ENCODE data around the gene CHTF18.

The CHTF18 gene

DNA sequence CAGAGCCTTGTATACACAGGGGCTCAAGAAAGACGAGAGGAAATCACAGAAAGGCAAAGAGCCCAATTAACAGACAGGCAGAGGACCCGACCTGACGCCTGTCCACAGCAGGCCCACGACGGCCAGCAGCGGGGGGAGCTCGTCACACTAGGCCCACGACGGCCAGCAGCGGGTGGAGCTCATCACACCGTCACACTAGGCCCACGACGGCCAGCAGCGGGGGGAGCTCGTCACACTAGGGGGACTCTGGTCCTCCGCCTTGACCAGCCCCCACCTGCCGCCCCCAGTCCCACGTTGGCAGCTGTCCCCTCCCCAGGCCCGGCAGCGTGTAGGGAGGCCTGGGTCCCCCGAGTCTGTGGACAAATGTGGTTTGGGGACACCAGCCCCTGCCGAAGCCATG lies 35.8 kb downstream of the CHTF18 start:
- DNase-seq (ENCODE audit: insufficient read length, low spot score) (no peak), FAIRE-seq (no peak)
- TF ChIP-seq, protein P1, sequence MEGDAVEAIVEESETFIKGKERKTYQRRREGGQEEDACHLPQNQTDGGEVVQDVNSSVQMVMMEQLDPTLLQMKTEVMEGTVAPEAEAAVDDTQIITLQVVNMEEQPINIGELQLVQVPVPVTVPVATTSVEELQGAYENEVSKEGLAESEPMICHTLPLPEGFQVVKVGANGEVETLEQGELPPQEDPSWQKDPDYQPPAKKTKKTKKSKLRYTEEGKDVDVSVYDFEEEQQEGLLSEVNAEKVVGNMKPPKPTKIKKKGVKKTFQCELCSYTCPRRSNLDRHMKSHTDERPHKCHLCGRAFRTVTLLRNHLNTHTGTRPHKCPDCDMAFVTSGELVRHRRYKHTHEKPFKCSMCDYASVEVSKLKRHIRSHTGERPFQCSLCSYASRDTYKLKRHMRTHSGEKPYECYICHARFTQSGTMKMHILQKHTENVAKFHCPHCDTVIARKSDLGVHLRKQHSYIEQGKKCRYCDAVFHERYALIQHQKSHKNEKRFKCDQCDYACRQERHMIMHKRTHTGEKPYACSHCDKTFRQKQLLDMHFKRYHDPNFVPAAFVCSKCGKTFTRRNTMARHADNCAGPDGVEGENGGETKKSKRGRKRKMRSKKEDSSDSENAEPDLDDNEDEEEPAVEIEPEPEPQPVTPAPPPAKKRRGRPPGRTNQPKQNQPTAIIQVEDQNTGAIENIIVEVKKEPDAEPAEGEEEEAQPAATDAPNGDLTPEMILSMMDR (IDR thresholded peaks at IDR 0.05; ENCODE audit: insufficient read depth, missing control alignments) = no peak

DNA sequence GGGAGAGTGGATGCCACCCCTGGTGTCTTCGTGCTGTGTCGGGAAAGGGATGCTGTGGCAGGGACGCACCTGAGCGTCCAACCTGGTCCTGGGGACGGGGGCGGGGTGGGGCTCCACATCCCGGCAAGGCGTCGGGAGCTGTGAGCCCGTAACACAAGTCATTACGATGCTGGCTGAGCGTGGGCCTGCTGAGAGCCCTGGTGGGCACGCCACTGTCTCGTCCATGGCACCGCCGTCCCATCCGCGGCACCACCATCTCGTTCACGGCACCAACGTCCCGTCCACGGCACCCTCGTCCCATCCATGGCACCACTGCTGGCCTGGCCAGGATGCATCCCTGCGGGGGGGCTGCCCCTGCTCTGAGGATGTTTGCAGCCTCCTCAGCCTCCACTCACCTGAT lies 36.2 kb downstream of the CHTF18 start:
- DNase-seq (ENCODE audit: insufficient read length, low spot score) (no peak), FAIRE-seq (no peak)
- TF ChIP-seq, protein P1 (IDR thresholded peaks at IDR 0.05; ENCODE audit: insufficient read depth, missing control alignments) = no peak

DNA sequence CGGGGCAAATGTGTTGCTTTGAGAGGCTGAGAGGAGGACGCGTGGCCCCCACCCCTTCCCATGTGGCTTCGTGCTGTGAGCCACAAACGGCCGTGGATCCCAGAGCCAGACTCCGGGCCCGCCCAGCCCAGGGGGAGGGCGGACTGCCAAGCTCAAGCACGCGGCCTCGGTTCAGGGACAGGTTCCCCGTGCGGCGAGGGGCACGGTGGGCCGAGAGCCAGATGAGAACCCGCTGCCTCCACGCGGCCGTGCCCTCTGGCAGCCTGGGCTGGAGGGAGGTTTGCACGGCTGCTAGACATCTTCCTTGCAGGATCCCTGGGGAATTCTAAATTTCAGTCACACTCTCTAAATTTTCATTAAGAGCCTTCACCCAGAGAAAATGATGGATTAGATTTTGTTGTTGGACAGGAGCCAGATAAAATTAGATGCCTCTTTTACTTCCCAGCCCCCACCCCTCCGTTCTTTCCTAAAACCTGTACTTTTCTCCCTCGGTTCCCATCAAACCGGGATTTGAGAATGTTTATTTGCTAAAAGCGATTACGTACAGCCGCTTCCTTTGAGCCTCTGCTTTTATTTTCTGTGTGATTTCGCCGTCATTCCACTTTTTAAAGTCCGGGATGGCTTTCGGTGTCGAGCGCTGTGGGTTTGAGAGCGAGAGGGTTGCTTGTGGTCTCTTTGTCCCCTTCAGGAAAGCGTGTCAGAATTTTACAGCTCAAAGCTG lies 37.1 kb downstream of the CHTF18 start:
- no peak for FAIRE-seq
- TF ChIP-seq, protein P1 (IDR thresholded peaks at IDR 0.05; ENCODE audit: insufficient read depth, missing control alignments) = no peak
- DNase-seq (ENCODE audit: insufficient read length, low spot score) = no peak

DNA sequence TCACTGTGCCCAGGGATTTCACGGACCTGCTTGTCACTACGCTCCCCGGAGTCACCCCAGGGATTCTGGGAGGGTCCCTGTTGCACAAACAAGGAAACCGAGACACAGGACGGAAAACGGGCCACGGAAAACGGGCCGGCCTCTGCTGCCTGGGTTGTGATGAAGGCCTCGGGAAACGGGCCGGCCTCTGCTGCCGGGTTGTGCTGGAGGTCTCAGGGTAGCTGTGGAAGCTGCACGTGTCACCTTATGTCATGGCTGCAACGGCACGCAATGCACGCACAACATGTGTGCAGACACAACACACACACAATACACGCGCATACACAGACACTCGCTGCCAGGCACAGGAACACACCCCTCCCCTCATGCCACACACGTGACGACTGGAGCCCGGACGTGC lies 39.1 kb downstream of the CHTF18 start:
- TF ChIP-seq, protein P1 (IDR thresholded peaks at IDR 0.05; ENCODE audit: insufficient read depth, missing control alignments) = no peak
- FAIRE-seq = no peak
- no peak for DNase-seq (ENCODE audit: insufficient read length, low spot score)

DNA sequence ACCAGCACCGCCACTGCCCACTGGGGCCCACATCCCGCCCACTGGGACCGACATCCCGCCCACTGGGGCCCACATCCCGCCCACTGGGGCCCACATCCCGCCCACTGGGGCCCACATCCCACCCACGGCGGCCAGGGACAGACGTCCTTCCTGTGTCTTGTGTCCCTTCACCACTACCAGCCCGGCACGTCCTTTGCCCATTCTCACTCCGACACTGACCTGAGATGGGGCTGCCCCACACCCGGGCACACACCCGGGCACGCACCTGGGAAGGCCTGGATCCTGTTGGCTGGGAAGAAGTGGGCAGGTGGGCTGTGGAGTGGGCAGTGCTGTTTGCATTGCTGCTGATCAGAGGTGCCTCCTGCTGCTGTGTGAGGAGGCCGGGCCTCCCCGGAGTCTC lies 40.5 kb downstream of the CHTF18 start:
- DNase-seq (ENCODE audit: insufficient read length, low spot score) = no peak
- FAIRE-seq = no peak
- TF ChIP-seq, protein P1 (IDR thresholded peaks at IDR 0.05; ENCODE audit: insufficient read depth, missing control alignments) = no peak

DNA sequence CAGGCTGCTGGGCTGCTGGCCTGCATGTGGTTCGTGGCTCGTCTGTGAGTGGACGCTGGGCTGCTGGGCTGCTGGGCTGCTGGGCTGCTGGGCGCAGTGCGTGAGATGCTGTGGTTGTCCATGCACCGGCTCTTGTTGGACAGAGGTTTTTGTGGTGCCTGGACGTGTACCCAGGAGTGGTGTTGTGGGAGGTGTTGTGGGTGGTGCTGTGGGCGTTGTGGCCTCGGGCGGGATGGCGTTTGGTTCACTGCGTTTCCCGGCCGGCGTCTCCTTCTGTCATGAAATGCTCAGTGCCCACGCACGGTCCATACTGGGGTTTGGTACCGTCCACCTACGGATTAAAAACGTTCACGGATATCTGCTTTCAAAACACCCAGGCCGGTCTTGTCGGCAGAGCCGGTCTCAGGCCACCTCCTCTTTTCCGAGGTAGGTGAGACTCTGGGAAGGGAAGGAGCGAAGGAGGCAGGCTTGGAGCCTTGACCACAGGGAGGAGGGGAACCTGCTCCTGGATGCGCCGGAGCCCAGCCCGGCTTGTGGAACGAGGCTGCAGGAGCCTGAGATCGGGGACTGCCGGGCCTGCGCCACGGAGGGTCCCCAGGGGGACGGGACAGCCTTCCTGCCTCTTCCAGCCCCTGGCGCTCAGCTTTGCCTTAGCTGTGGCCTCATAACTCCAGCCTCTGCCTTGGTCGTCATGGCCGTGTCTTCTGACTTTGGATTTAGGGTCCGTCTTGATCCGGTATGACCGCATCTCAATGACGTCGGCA lies 41.9 kb downstream of the CHTF18 start:
- no peak for FAIRE-seq
- DNase-seq (ENCODE audit: insufficient read length, low spot score) = no peak
- TF ChIP-seq, protein P1 (IDR thresholded peaks at IDR 0.05; ENCODE audit: insufficient read depth, missing control alignments) = no peak

Measured in D721Med (cell line).